ENCODE results near the gene BAZ1A. TPM values are rescaled to one million over a fixed set of nuclear protein-coding genes. Genes with fewer than 3 reads are reported as not detected.

The BAZ1A gene
- total and polyA plus RNA-seq, 2 of the 8 experiments (the other 6 are each of a cell fraction or from before 2014, with no cell fraction given), result 8.0 to 23.1 TPM

GRCh38 chr14:34906287-34906686 is 31.1 kb upstream of the BAZ1A start (continued):
- TF ChIP-seq CHD7 (IDR thresholded peaks at IDR 0.05; ENCODE audit: insufficient replicate concordance, low read length) (no peak), CHD1 (IDR thresholded peaks at IDR 0.05; ENCODE audit: low read depth, low read length) (no peak), TBP (IDR thresholded peaks at IDR 0.05; ENCODE audit: low read depth, low read length) (no peak), TCF12 (IDR thresholded peaks at IDR 0.05; ENCODE audit: low read depth, low read length) (no peak), CEBPB (IDR thresholded peaks at IDR 0.05; ENCODE audit: low read depth, low read length) (no peak), RBBP5 (IDR thresholded peaks at IDR 0.05; ENCODE audit: borderline replicate concordance, low read depth, low read length) (no peak), GTF2F1 (IDR thresholded peaks at IDR 0.05; ENCODE audit: borderline replicate concordance, low read depth, low read length) (no peak), POLR2AphosphoS5 (IDR thresholded peaks at IDR 0.05; ENCODE audit: low read depth, low read length) (no peak), HDAC6 (IDR thresholded peaks at IDR 0.05; ENCODE audit: low read depth, low read length) (no peak), TEAD4 (IDR thresholded peaks at IDR 0.05; ENCODE audit: low read depth, low read length) (no peak), EGR1 (IDR thresholded peaks at IDR 0.05; ENCODE audit: borderline replicate concordance, low read depth, low read length) (no peak), TAF7 (optimal IDR thresholded peaks at IDR 0.05; ENCODE audit: borderline replicate concordance, low read depth, low read length) (no peak), HDAC2 (IDR thresholded peaks at IDR 0.05; ENCODE audit: borderline replicate concordance in 1 of 2, low read depth in 2 of 2, low read length in 2 of 2) (no peak)
